Colonic mucosa (tissue), 4 donors: ENCODE data around the gene FAM222B. TPM values are rescaled to one million over a fixed set of nuclear protein-coding genes. Genes with fewer than 3 reads are reported as not detected.
A peak's percentile ranks its signal among the peaks of the same experiment; 100 is the strongest.

Experiments used
- DNase-seq: peaks from one replicate; pipeline ENCODE4 v3.0.0-alpha.2; 2020
- H3K27ac ChIP-seq: fragments of 200-600 bp; one replicate; pipeline ENCODE4 v1.8.0; 2021
- H3K27me3 ChIP-seq: fragments of 200-600 bp; one replicate; pipeline ENCODE4 v1.8.0; 2021
- H3K36me3 ChIP-seq: fragments of 200-600 bp; one replicate; pipeline ENCODE4 v1.8.0; 2021
- H3K4me1 ChIP-seq: fragments of 200-600 bp; one replicate; pipeline ENCODE4 v1.8.0; 2021; ENCODE audit warnings: mild to moderate bottlenecking
- H3K4me3 ChIP-seq: fragments of 200-600 bp; one replicate; pipeline ENCODE4 v1.8.0; 2021
- H3K9ac ChIP-seq, 2 donors: one replicate each; pipeline ENCODE4 v1.7.0; 2013; ENCODE audit warnings: control low read depth in 2 of 2, low read depth in 2 of 2, low read length in 2 of 2
- H3K9me3 ChIP-seq: fragments of 200-600 bp; one replicate; pipeline ENCODE4 v1.8.0; 2021
- intact Hi-C: fragments of 100-400 bp; cut with DNase I; formaldehyde crosslinking; loops from one replicate; pipeline ENCODE4 v1.14.1; 2022
- total RNA-seq, 2 donors: library from RNA; stranded (reverse); fragmentation: NEBNext Ultra II Directional in 1 of 2; extraction: Animal tissue kit (Norgen Biotek cat#: 25700) in 1 of 2; gene quantifications; one replicate each; pipeline ENCODE4 v1.2.1, GENCODE V29; 2021
- TF ChIP-seq, protein P1 (sequence below): fragments of 200-600 bp; IDR thresholded peaks from one replicate; pipeline ENCODE4 v1.8.0; 2022; ENCODE audit warnings: antibody characterized with exemption, mild to moderate bottlenecking
- donor health status: healthy.
- donor health status: DM: no; HTN: no; CAD: no.
- donor health status: DM: no; HTN: no; CAD: no.

Gene FAM222B
- total RNA-seq, 2 donors from 2014 or later: 27.9 to 35.4 TPM

DNA sequence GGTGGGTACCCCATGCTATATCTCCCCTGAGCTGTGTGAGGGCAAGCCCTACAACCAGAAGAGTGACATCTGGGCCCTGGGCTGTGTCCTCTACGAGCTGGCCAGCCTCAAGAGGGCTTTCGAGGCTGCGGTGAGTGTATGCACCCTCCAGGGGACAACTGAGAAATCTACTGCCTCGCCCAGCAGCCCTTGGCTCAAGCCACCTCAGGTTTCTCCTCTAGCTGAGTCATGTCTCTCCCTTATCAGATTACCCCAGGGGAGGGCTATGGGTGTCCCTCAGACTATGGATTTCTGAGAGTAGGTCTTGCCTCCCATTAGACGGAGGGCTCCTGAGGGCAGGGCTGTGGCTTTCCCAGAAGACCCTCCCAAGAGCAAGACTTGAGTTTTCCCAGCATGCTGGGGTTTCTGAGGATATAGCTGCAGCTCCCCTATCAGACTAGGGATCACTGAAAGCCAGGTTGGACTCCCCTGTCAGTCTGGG, 107.3 kb downstream of the FAM222B start:
- no peaks in the 10 kb centered on the region for H3K36me3 ChIP-seq
- H3K9ac ChIP-seq: no peak overlapping the region
- TF ChIP-seq, protein P1, sequence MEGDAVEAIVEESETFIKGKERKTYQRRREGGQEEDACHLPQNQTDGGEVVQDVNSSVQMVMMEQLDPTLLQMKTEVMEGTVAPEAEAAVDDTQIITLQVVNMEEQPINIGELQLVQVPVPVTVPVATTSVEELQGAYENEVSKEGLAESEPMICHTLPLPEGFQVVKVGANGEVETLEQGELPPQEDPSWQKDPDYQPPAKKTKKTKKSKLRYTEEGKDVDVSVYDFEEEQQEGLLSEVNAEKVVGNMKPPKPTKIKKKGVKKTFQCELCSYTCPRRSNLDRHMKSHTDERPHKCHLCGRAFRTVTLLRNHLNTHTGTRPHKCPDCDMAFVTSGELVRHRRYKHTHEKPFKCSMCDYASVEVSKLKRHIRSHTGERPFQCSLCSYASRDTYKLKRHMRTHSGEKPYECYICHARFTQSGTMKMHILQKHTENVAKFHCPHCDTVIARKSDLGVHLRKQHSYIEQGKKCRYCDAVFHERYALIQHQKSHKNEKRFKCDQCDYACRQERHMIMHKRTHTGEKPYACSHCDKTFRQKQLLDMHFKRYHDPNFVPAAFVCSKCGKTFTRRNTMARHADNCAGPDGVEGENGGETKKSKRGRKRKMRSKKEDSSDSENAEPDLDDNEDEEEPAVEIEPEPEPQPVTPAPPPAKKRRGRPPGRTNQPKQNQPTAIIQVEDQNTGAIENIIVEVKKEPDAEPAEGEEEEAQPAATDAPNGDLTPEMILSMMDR: no peak
- intact Hi-C loops: no loop called here
- no peaks in the 10 kb centered on the region for H3K4me1 ChIP-seq
- H3K4me3 ChIP-seq: no peak overlapping the region
- no peaks in the 10 kb centered on the region for H3K27me3 ChIP-seq
- DNase-seq: no peak
- H3K27ac ChIP-seq: no peak overlapping the region
- no peaks in the 10 kb centered on the region for H3K9me3 ChIP-seq

DNA sequence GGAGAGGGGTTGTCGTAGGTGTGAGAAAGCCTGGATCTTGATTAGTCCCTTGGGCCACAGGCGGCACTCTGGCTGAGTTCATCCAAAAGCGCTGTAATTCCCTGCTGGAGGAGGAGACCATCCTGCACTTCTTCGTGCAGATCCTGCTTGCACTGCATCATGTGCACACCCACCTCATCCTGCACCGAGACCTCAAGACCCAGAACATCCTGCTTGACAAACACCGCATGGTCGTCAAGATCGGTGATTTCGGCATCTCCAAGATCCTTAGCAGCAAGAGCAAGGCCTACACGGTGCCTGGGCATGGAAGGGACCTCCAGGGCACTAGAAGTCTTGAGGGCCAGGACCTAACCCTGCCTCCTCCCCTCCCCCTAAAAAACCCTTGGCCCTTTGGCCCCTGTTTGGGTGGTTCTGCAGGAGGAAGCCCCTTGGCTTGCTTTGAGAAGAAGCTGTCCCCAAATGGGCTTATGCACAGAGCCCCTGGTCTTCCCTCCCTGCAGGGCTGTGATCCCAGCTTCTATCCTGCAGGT, 107.8 kb downstream of the FAM222B start:
- Histone ChIP-seq H3K27me3 (no peaks in the 10 kb centered on the region), H3K4me1 (no peaks in the 10 kb centered on the region), H3K27ac (no peak overlapping the region), H3K9ac (no peak overlapping the region), H3K9me3 (no peaks in the 10 kb centered on the region), H3K4me3 (no peak overlapping the region), H3K36me3 (no peaks in the 10 kb centered on the region)
- DNase-seq: no peak
- intact Hi-C loops: no loop called here
- TF ChIP-seq, protein P1: no peak

- no peaks in the 10 kb centered on the region for H3K9me3 ChIP-seq
- H3K27ac ChIP-seq: no peak overlapping the region
- H3K9ac ChIP-seq: no peak overlapping the region
- H3K27me3 ChIP-seq: no peaks in the 10 kb centered on the region
- intact Hi-C loops: no loop called here
- TF ChIP-seq, protein P1: no peak
- no peaks in the 10 kb centered on the region for H3K36me3 ChIP-seq
- no peak for DNase-seq
- H3K4me1 ChIP-seq: no peaks in the 10 kb centered on the region
- no peak overlapping the region for H3K4me3 ChIP-seq
Measured at GRCh38 chr17:28733346-28733745, 109.2 kb downstream of the FAM222B start.

DNA sequence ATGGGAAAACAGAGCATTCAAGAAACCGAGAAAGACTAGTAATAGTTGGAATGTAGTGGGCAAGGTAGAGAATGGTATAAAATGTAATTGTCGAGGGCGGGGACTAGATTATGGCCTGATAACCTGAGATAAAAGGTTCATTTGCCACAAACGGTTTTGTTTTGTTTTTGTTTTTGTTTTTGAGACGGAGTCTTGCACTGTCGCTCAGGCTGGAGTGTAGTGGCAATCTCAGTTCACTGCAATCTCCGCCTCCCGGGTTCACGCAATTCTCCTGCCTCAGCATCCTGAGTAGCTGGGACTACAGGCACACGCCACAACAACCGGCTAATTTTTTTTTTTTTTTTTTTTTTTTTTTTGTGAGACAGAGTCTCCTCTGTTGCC, 112.7 kb downstream of the FAM222B start:
- no peak for DNase-seq

DNA sequence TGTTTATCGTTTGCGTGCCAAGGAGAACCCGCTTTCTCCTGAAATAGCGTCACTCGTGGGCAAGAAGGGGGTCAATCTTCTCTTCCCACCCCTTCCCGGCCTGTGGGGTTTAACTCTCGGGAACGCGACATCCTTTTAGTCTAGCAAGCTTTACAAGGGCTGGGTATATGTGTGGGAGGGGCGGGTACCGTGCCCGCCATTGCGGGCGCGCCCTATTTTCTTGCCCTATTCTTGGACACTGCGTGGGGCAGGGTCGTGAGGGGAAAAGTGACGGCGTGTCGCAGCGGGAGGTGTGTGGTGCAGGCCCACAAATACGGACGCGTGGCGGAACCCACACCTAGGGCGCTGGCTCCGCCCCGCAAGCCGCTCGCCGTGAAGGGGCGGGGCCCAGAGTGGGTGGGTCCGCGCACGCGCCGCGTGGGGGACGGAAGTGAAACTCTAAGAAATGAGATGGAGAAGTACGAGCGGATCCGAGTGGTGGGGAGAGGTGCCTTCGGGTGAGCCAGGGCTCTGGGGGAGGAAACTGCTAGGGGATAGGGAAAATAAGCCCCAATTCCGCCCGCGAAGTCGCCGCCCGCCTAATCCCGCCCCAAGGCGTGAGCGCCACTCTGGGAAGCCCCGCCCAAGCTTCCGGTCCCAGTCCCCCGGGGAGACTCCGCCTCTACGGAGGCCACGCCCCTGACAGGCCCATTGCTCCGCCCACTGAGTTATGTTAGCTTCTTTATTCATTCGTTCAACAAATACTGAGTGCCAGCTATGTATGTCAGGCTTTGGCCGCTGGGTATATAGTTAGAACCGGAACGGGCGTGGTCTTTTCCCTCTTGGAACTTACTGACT, 114.0 kb downstream of the FAM222B start, which contains the start of gene NEK8:
NEK8 (plus strand) TSS at position 425 of the 837 bp plus-strand sequence; CDS start at position 451, 26 bp downstream.
- no peaks in the 10 kb centered on the region for H3K9me3 ChIP-seq
- H3K9ac ChIP-seq: peak within 1 kb of the TSS; percentile 20 to 95
- TF ChIP-seq, protein P1: no peak
- H3K4me1 ChIP-seq: peaks cover 12% of the 10 kb centered on the region
- H3K27ac ChIP-seq: peak within 1 kb of the TSS; percentile 99
- peak within 1 kb of the TSS; percentile 81 for H3K4me3 ChIP-seq
- intact Hi-C loops: loop anchor here (10.0 kb wide), 1 partner anchor 84 kb away; the partner anchor contains the start of gene BLTP2
- peak; percentile 100 for DNase-seq
- no peaks in the 10 kb centered on the region for H3K36me3 ChIP-seq
- H3K27me3 ChIP-seq: no peaks in the 10 kb centered on the region

More for the DNA sequence above, 112.7 kb downstream of the FAM222B start:
- peak overlapping the region; percentile 99 for H3K27ac ChIP-seq
- H3K9me3 ChIP-seq: no peaks in the 10 kb centered on the region
- intact Hi-C loops: loop anchor here (10.0 kb wide), 1 partner anchor 85 kb away; the partner anchor contains the start of gene BLTP2
- TF ChIP-seq, protein P1: no peak
- peaks cover 12% of the 10 kb centered on the region for H3K4me1 ChIP-seq
- no peaks in the 10 kb centered on the region for H3K36me3 ChIP-seq
- no peak overlapping the region for H3K4me3 ChIP-seq
- no peaks in the 10 kb centered on the region for H3K27me3 ChIP-seq
- H3K9ac ChIP-seq: peak overlapping the region in 1 of 2 donors; percentile 95
